Adrenal gland (tissue), 12 donors: Measurements from ENCODE around the gene REXO1. TPM values are rescaled to one million over a fixed set of nuclear protein-coding genes. Genes with fewer than 3 reads are reported as not detected.

Experiments used
- DNase-seq, 7 donors: peaks; one replicate each; pipeline ENCODE4 v3.0.0-alpha.2; 2019 to 2020
- H3K27ac ChIP-seq, 5 donors: fragments of 200-600 bp; sonication (generic) in 4 of 5; 1 replicate in 3 of 5; 2 replicates in 2 of 5; pipeline versions ENCODE4 v1.5.1 to v1.8.0; 2016 to 2020; ENCODE audit warnings: mild to moderate bottlenecking in 1 of 5
- H3K27me3 ChIP-seq: fragments of 200-600 bp; 2 replicates; pipeline ENCODE4 v1.8.0; 2021
- H3K36me3 ChIP-seq, 2 donors: fragments of 200-600 bp; replicated peaks in 1 of 2; 1 replicate in 1 of 2; 2 replicates in 1 of 2; pipeline versions ENCODE4 v1.5.1 to v1.8.0; 2018 to 2022
- H3K4me1 ChIP-seq, 2 donors: fragments of 200-600 bp; replicated peaks in 1 of 2; 1 replicate in 1 of 2; 2 replicates in 1 of 2; pipeline versions ENCODE4 v1.5.1 to v1.8.0; 2018 to 2021
- H3K4me3 ChIP-seq, 4 donors: fragments of 200-600 bp; sonication (generic) in 3 of 4; one replicate each; pipeline ENCODE4 v1.5.1; 2016 to 2018
- H3K9me3 ChIP-seq, 3 donors: fragments of 200-600 bp; sonication (generic) in 1 of 3; replicated peaks in 1 of 3; 1 replicate in 2 of 3; 2 replicates in 1 of 3; pipeline versions ENCODE4 v1.5.1 to v1.8.0; 2016 to 2021
- CTCF ChIP-seq, 6 experiments: fragments of 450-650 bp in 4 of 6; fragments of 200-600 bp in 2 of 6; sonication (generic) in 1 of 6; IDR thresholded peaks; 1 replicate in 5 of 6; 2 replicates in 1 of 6; pipeline versions ENCODE4 v1.5.1 to v1.8.0; 2016 to 2021; ENCODE audit warnings: antibody characterized with exemption in 6 of 6, mild to moderate bottlenecking in 2 of 6, moderate library complexity in 1 of 6
- POLR2A ChIP-seq, 2 donors: fragments of 450-650 bp; IDR thresholded peaks; one replicate each; pipeline ENCODE4 v1.6.1; 2017; ENCODE audit warnings: antibody characterized with exemption in 2 of 2, mild to moderate bottlenecking in 2 of 2, moderate library complexity in 1 of 2
- WGBS, 4 donors: extraction: QIAGEN DNeasy Blood & Tissue Kit in 2 of 4; methylation state at CpG; one replicate each; pipeline versions ENCODE4 v1.1.5 to v1.1.7; 2013 to 2017; 5-methylcytosine and 5-hydroxymethylcytosine counted together
- intact Hi-C, 2 donors: fragments of 100-400 bp; cut with DNase I; formaldehyde crosslinking; loops; one replicate each; pipeline versions ENCODE4 v1.14.1 to v1.15.0; 2022 to 2023
- polyA plus RNA-seq, 3 donors: library from polyadenylated mRNA; stranded (reverse); fragments of 200-250 nt in 2 of 3; fragments of 350-450 nt in 1 of 3; fragmentation: Illumina TruSeq in 1 of 3; extraction: RNeasy Lipid Tissue Mini Kit (QIAGEN cat#74804) in 1 of 3; gene quantifications; one replicate each; pipeline ENCODE4 v1.2.3, GENCODE V29; 2013 to 2014
- total RNA-seq, 9 donors: library from RNA; depleted of rRNA in 4 of 9; stranded (reverse); fragments of >200 nt in 4 of 9; fragments of 120-200 nt in 1 of 9; fragmentation: NEBNext Ultra II Directional in 1 of 9; extraction: Animal tissue kit (Norgen Biotek cat#: 25700) in 1 of 9; gene quantifications; one replicate each; pipeline versions ENCODE4 v1.1.0 to v1.2.4, GENCODE V29; 2013 to 2023
- donor health status: healthy with polysubstance abuse.
- donor health status: Bipolar disorder and iron deficiency.
- donor health status: DM: yes; HTN: yes; CAD: no.
- donor health status: DM: no; HTN: no; CAD: no.
- donor health status: DM: no; HTN: no; CAD: no.
- donor health status: DM: yes; HTN: yes; CAD: no.

Gene REXO1
- total and polyA plus RNA-seq, 12 donors: 9.3 to 155 (median 44.5) TPM

- H3K27me3 ChIP-seq: no peaks in the 10 kb centered on the region
- H3K27ac ChIP-seq: peak overlapping the region in 3 of 5 donors; percentile 45 to 56 (median 53)
- DNase-seq: peak in 6 of 7 donors; percentile 71 to 83 (median 78)
- H3K9me3 ChIP-seq: no peaks in the 10 kb centered on the region
- peaks cover 0 to 79% of the 10 kb centered on the region in 2 donors for H3K36me3 ChIP-seq
- intact Hi-C loops: no loop called here
- no peak overlapping the region for H3K4me3 ChIP-seq
- peaks cover 27 to 32% of the 10 kb centered on the region in 2 donors for H3K4me1 ChIP-seq
- WGBS, 4 donors: 18 to 55% (median 43%) methylated on average over 4 to 19 of the region's 19 CpGs
- TF ChIP-seq POLR2A (IDR thresholded peaks at IDR 0.05) (peak in 1 of 2 donors; percentile 46), CTCF (IDR thresholded peaks at IDR 0.05) (no peak)
Measured at GRCh38 chr19:1822210-1822609, 26.1 kb downstream of the REXO1 start.

GRCh38 chr19:1819341-1820255, 28.7 kb downstream of the REXO1 start:
- Histone ChIP-seq H3K4me3 (no peak overlapping the region), H3K9me3 (no peaks in the 10 kb centered on the region), H3K4me1 (peaks cover 17 to 27% of the 10 kb centered on the region in 2 donors), H3K27ac (no peak overlapping the region), H3K36me3 (peaks cover 0 to 97% of the 10 kb centered on the region in 2 donors), H3K27me3 (no peaks in the 10 kb centered on the region)
- TF ChIP-seq CTCF (IDR thresholded peaks at IDR 0.05): no peak
- TF ChIP-seq POLR2A (IDR thresholded peaks at IDR 0.05): no peak
- intact Hi-C loops: loop anchor here in 1 of 2 donors (10.0 kb wide), 1 partner anchor 275 kb away; no protein-coding TSS in a partner anchor
- 78 to 85% (median 80%) methylated on average over 23 to 43 of the region's 43 CpGs for WGBS, 4 donors
- DNase-seq: no peak

GRCh38 chr19:1818549-1819195, 29.6 kb downstream of the REXO1 start:
- no peak for DNase-seq
- Histone ChIP-seq H3K27ac (no peak overlapping the region), H3K4me1 (peaks cover 11 to 20% of the 10 kb centered on the region in 2 donors), H3K9me3 (no peaks in the 10 kb centered on the region), H3K27me3 (no peaks in the 10 kb centered on the region), H3K36me3 (peaks cover 0 to 88% of the 10 kb centered on the region in 2 donors), H3K4me3 (no peak overlapping the region)
- TF ChIP-seq CTCF (IDR thresholded peaks at IDR 0.05) (no peak), POLR2A (IDR thresholded peaks at IDR 0.05) (no peak)
- WGBS, 4 donors: 78 to 85% (median 80%) methylated on average over 5 to 33 of the region's 33 CpGs
- intact Hi-C loops: loop anchor here in 1 of 2 donors (10.0 kb wide), 1 partner anchor 274 kb away; no protein-coding TSS in a partner anchor
